HCT116 (cell line): ENCODE measurements around the gene RS1.

Experiments
- CTCF ChIP-seq, 3 experiments: fragments of 200-600 bp in 1 of 3; sonication (generic) in 1 of 3; IDR thresholded peaks in 2 of 3; conservative IDR thresholded peaks in 1 of 3; 2 replicates each; pipeline ENCODE4 v1.5.1; 2012 to 2017; ENCODE audit warnings: low read depth in 2 of 3, low read length in 2 of 3, antibody characterized with exemption in 1 of 3, borderline replicate concordance in 1 of 3, control low read depth in 1 of 3, mild to moderate bottlenecking in 1 of 3, mixed read lengths in 1 of 3, mixed run types in 1 of 3, moderate library complexity in 1 of 3; ENCODE audit not compliant: insufficient read depth in 1 of 3
- POLR2A ChIP-seq: IDR thresholded peaks from 2 replicates; pipeline ENCODE4 v1.7.0; 2011; ENCODE audit warnings: borderline replicate concordance; ENCODE audit not compliant: insufficient read depth, insufficient read length; ENCODE audit errors: extremely low read depth
- YY1 ChIP-seq: IDR thresholded peaks from 2 replicates; pipeline ENCODE4 v1.6.1; 2011; ENCODE audit warnings: low read length, low read depth, moderate library complexity, mild to moderate bottlenecking; ENCODE audit not compliant: insufficient replicate concordance; ENCODE audit errors: extremely low read depth

GRCh38 chrX:18652636-18653035 lies 19.3 kb downstream of the RS1 start:
- TF ChIP-seq CTCF (IDR thresholded peaks at IDR 0.05 in 2 of 3, conservative IDR thresholded peaks at IDR 0.05 in 1 of 3; ENCODE audit: borderline replicate concordance in 1 of 3, insufficient read depth in 1 of 3, low read depth in 2 of 3, low read length in 2 of 3): no peak
- no peak for TF ChIP-seq POLR2A
- no peak for TF ChIP-seq YY1
